Right atrium auricular region (tissue), 2 donors: Measurements from ENCODE around the gene GATA5. TPM values are rescaled to one million over a fixed set of nuclear protein-coding genes. Genes with fewer than 3 reads are reported as not detected.

Source experiments
- DNase-seq: peaks from one replicate; pipeline ENCODE4 v3.0.0-alpha.2; 2019; ENCODE audit warnings: low spot score
- H3K27ac ChIP-seq, 2 donors: fragments of 200-600 bp; sonication (generic); 1 replicate in 1 of 2; 2 replicates in 1 of 2; pipeline ENCODE4 v1.5.1; 2016 to 2019
- H3K27me3 ChIP-seq, 2 donors: fragments of 200-600 bp; sonication (generic); one replicate each; pipeline versions ENCODE4 v1.5.1 to v1.6.0; 2017 to 2019
- H3K36me3 ChIP-seq: fragments of 200-600 bp; sonication (generic); one replicate; pipeline ENCODE4 v1.5.1; 2016
- H3K4me1 ChIP-seq, 2 donors: fragments of 200-600 bp; sonication (generic); one replicate each; pipeline versions ENCODE4 v1.5.1 to v1.6.0; 2017 to 2019
- H3K4me3 ChIP-seq, 2 donors: fragments of 200-600 bp; sonication (generic); 1 replicate in 1 of 2; 2 replicates in 1 of 2; pipeline ENCODE4 v1.5.1; 2017 to 2019; ENCODE audit warnings: mild to moderate bottlenecking in 1 of 2, moderate library complexity in 1 of 2
- H3K9me3 ChIP-seq, 2 donors: fragments of 200-600 bp; sonication (generic); one replicate each; pipeline ENCODE4 v1.5.1; 2019
- total RNA-seq, 2 donors: library from RNA; depleted of rRNA; stranded (reverse); fragments of >200 nt; gene quantifications; one replicate each; pipeline ENCODE4 v1.1.0, GENCODE V29; 2016
- TF ChIP-seq, protein P1 (sequence below), 2 donors: fragments of 200-600 bp; sonication (generic); IDR thresholded peaks; one replicate each; pipeline ENCODE4 v1.5.1; 2019; ENCODE audit warnings: antibody characterized with exemption in 2 of 2

GATA5 gene
- total RNA-seq, 2 donors from 2014 or later = 6.9 to 9.6 TPM

DNA sequence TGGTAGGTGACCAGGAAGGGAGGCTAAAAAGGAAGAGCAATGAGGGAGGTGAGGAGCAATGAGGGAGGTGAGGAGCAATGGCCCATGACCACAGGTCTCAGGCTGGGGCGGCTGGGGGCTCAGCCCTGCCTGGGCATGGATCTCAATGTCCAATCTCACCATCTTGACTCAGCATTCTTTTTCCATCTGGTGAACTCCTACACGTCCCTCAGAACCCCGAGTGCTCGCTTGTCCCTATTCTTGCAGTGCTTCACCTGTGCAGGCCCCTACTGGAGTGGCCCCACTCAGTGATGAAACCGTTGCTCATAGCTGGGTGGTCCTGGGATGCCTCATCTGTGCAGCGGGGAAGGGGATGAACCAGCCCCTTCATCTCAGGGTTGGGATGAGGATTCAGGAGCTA, 31.5 kb downstream of the GATA5 start:
- H3K4me1 ChIP-seq = no peaks in the 10 kb centered on the region
- no peak overlapping the region for H3K4me3 ChIP-seq
- DNase-seq = no peak
- H3K36me3 ChIP-seq = no peaks in the 10 kb centered on the region
- TF ChIP-seq, protein P1, sequence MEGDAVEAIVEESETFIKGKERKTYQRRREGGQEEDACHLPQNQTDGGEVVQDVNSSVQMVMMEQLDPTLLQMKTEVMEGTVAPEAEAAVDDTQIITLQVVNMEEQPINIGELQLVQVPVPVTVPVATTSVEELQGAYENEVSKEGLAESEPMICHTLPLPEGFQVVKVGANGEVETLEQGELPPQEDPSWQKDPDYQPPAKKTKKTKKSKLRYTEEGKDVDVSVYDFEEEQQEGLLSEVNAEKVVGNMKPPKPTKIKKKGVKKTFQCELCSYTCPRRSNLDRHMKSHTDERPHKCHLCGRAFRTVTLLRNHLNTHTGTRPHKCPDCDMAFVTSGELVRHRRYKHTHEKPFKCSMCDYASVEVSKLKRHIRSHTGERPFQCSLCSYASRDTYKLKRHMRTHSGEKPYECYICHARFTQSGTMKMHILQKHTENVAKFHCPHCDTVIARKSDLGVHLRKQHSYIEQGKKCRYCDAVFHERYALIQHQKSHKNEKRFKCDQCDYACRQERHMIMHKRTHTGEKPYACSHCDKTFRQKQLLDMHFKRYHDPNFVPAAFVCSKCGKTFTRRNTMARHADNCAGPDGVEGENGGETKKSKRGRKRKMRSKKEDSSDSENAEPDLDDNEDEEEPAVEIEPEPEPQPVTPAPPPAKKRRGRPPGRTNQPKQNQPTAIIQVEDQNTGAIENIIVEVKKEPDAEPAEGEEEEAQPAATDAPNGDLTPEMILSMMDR (IDR thresholded peaks at IDR 0.05) = no peak
- no peaks in the 10 kb centered on the region for H3K27me3 ChIP-seq
- no peaks in the 10 kb centered on the region for H3K9me3 ChIP-seq
- H3K27ac ChIP-seq = no peak overlapping the region

GRCh38 chr20:62441987-62442539, 33.7 kb downstream of the GATA5 start:
- TF ChIP-seq, protein P1 (IDR thresholded peaks at IDR 0.05) = no peak
- DNase-seq = no peak
- H3K9me3 ChIP-seq = no peaks in the 10 kb centered on the region
- no peaks in the 10 kb centered on the region for H3K36me3 ChIP-seq
- H3K27me3 ChIP-seq = no peaks in the 10 kb centered on the region
- H3K4me1 ChIP-seq = no peaks in the 10 kb centered on the region
- no peak overlapping the region for H3K27ac ChIP-seq
- no peak overlapping the region for H3K4me3 ChIP-seq

- TF ChIP-seq, protein P1 (IDR thresholded peaks at IDR 0.05) = no peak
Observed at GRCh38 chr20:62439218-62439617, 36.6 kb downstream of the GATA5 start.

DNA sequence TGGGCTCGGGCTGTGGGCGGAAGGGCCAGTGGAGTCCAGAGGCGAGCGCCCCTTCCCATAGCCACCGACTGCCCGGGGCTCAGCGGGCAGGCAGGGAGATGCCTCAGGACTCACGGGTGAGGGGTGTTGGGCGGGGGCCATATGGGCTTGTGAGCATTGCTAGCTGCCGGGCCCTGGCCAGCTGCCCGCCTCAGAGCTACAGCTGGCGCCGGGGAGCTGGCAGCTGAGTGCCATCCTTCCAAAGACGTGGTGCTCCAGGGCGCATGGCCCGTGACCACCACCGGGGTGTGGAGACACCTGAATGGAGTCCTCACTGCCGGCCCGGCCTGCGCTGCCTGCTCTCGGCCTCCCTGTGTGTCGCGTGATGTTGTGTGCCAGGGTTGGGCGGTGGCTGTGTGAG, 37.9 kb downstream of the GATA5 start:
- peaks cover 0 to 22% of the 10 kb centered on the region in 2 donors for H3K4me1 ChIP-seq
- no peaks in the 10 kb centered on the region for H3K9me3 ChIP-seq
- H3K27ac ChIP-seq = no peak overlapping the region
- TF ChIP-seq, protein P1 (IDR thresholded peaks at IDR 0.05) = no peak
- DNase-seq = no peak
- H3K36me3 ChIP-seq = no peaks in the 10 kb centered on the region
- H3K27me3 ChIP-seq = no peaks in the 10 kb centered on the region
- H3K4me3 ChIP-seq = no peak overlapping the region

More at GRCh38 chr20:62439218-62439617, 36.6 kb downstream of the GATA5 start:
- no peak overlapping the region for H3K27ac ChIP-seq
- peaks cover 0 to 10% of the 10 kb centered on the region in 2 donors for H3K4me1 ChIP-seq
- no peak for DNase-seq
- no peak overlapping the region for H3K4me3 ChIP-seq
- no peaks in the 10 kb centered on the region for H3K36me3 ChIP-seq
- no peaks in the 10 kb centered on the region for H3K9me3 ChIP-seq
- no peaks in the 10 kb centered on the region for H3K27me3 ChIP-seq

DNA sequence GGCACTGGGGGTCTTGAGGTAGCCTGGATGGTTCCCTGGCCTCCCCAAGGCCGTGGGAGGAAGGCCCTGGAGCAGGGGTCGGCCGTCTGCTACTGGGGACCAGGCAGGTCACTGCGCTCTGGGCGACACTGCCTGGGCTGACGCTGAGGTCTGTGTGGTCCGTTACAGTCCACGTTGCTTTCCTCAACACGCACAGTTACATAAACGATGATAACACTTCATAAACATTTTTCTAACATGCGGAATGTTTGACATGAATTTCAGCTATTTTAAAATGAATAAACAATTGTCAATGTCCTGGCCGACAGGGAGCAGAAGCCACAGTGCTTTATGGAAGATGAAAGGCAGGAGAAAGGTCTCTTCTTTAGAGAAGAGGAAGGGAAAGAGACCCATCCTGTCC, 38.3 kb downstream of the GATA5 start:
- no peaks in the 10 kb centered on the region for H3K36me3 ChIP-seq
- no peaks in the 10 kb centered on the region for H3K27me3 ChIP-seq
- H3K4me1 ChIP-seq = peaks cover 0 to 22% of the 10 kb centered on the region in 2 donors
- no peak overlapping the region for H3K4me3 ChIP-seq
- H3K27ac ChIP-seq = no peak overlapping the region
- TF ChIP-seq, protein P1 (IDR thresholded peaks at IDR 0.05) = no peak
- DNase-seq = no peak
- H3K9me3 ChIP-seq = no peaks in the 10 kb centered on the region

GRCh38 chr20:62436692-62437091, 39.1 kb downstream of the GATA5 start:
- Histone ChIP-seq H3K27ac (no peak overlapping the region), H3K27me3 (no peaks in the 10 kb centered on the region), H3K4me1 (peaks cover 0 to 22% of the 10 kb centered on the region in 2 donors), H3K36me3 (no peaks in the 10 kb centered on the region), H3K4me3 (no peak overlapping the region), H3K9me3 (no peaks in the 10 kb centered on the region)
- TF ChIP-seq, protein P1 (IDR thresholded peaks at IDR 0.05) = no peak
- no peak for DNase-seq
